ENCODE data around the gene PRKCG. TPM values are rescaled to one million over a fixed set of nuclear protein-coding genes. Genes with fewer than 3 reads are reported as not detected.

PRKCG gene
- total RNA-seq, 2 donors from 2014 or later = 0.26 TPM; not detected in 1

GRCh38 chr19:53906211-53907192 lies 24.5 kb downstream of the PRKCG start:
- intact Hi-C loops (cut with DNase I) = no loop called here
- WGBS, 2 donors = 11 to 12% methylated on average over 36 to 48 of the region's 48 CpGs
- Histone ChIP-seq H3K36me3 (replicated peaks in 1 of 2; ENCODE audit: insufficient read depth in 1 of 2, low read depth in 2 of 2) (no peaks in the 10 kb centered on the region), H3K9me3 (no peaks in the 10 kb centered on the region), H3K27me3 (peaks cover 0 to 46% of the 10 kb centered on the region in 2 donors), H3K27ac (no peak overlapping the region), H3K4me3 (no peak overlapping the region), H3K4me1 (peaks cover 9% of the 10 kb centered on the region)
- no peak for TF ChIP-seq POLR2A (IDR thresholded peaks at IDR 0.05)
- peak; percentile 43 to 77 (median 67) for TF ChIP-seq CTCF (IDR thresholded peaks at IDR 0.05)
- ATAC-seq = no peak
- DNase-seq = peak; percentile 19 to 48 (median 36)

- 25 to 29% methylated on average over 12 to 14 of the region's 14 CpGs for WGBS, 2 donors
- H3K36me3 ChIP-seq (replicated peaks in 1 of 2; ENCODE audit: insufficient read depth in 1 of 2, low read depth in 2 of 2) = no peaks in the 10 kb centered on the region
- TF ChIP-seq CTCF (IDR thresholded peaks at IDR 0.05) = no peak
- no peak for TF ChIP-seq POLR2A (IDR thresholded peaks at IDR 0.05)
- H3K4me1 ChIP-seq = peaks cover 9% of the 10 kb centered on the region
- ATAC-seq (no peak), DNase-seq (no peak)
- H3K9me3 ChIP-seq = no peaks in the 10 kb centered on the region
- intact Hi-C loops (cut with DNase I) = no loop called here
- no peak overlapping the region for H3K27ac ChIP-seq
- H3K4me3 ChIP-seq = no peak overlapping the region
- peaks cover 0 to 53% of the 10 kb centered on the region in 2 donors for H3K27me3 ChIP-seq
Observed at GRCh38 chr19:53907193-53907581, 25.2 kb downstream of the PRKCG start.

- TF ChIP-seq CTCF (IDR thresholded peaks at IDR 0.05) (no peak), POLR2A (IDR thresholded peaks at IDR 0.05) (no peak)
- Histone ChIP-seq H3K9me3 (no peaks in the 10 kb centered on the region), H3K4me3 (no peak overlapping the region), H3K4me1 (peaks cover 9% of the 10 kb centered on the region), H3K27ac (no peak overlapping the region), H3K36me3 (replicated peaks in 1 of 2; ENCODE audit: insufficient read depth in 1 of 2, low read depth in 2 of 2) (no peaks in the 10 kb centered on the region), H3K27me3 (peaks cover 0 to 53% of the 10 kb centered on the region in 2 donors)
- ATAC-seq (no peak), DNase-seq (no peak)
- intact Hi-C loops (cut with DNase I) = no loop called here
- WGBS, 2 donors = 11 to 13% methylated on average over 12 to 17 of the region's 17 CpGs
Observed at GRCh38 chr19:53907690-53908089, 25.7 kb downstream of the PRKCG start.

- H3K4me3 ChIP-seq = no peak overlapping the region
- peak; percentile 32 for ATAC-seq
- peaks cover 0 to 54% of the 10 kb centered on the region in 2 donors for H3K27me3 ChIP-seq
Observed at GRCh38 chr19:53908106-53908934, 26.3 kb downstream of the PRKCG start.

More at GRCh38 chr19:53908106-53908934, 26.3 kb downstream of the PRKCG start:
- H3K27ac ChIP-seq = no peak overlapping the region
- TF ChIP-seq POLR2A (IDR thresholded peaks at IDR 0.05) (no peak), CTCF (IDR thresholded peaks at IDR 0.05) (no peak)
- DNase-seq = peak in 3 of 4 donors; percentile 27 to 45 (median 43)
- no peaks in the 10 kb centered on the region for H3K9me3 ChIP-seq
- intact Hi-C loops (cut with DNase I) = no loop called here
- H3K36me3 ChIP-seq (replicated peaks in 1 of 2; ENCODE audit: insufficient read depth in 1 of 2, low read depth in 2 of 2) = no peaks in the 10 kb centered on the region
- 2 to 6% methylated on average over 10 to 51 of the region's 51 CpGs for WGBS, 2 donors
- H3K4me1 ChIP-seq = peaks cover 9% of the 10 kb centered on the region

Data from body of pancreas (tissue), 4 donors.